H9 (cell line): ENCODE results near the gene MS4A10. TPM values are rescaled to one million over a fixed set of nuclear protein-coding genes. Genes with fewer than 3 reads are reported as not detected.

Experiments
- DNase-seq: peaks from one replicate; pipeline ENCODE4 v3.0.0-alpha.2; 2017
- H2AFZ ChIP-seq: one replicate; pipeline ENCODE4 v1.6.1; 2013; ENCODE audit warnings: mild to moderate bottlenecking, low read length, control low read depth, moderate library complexity
- H2AK5ac ChIP-seq: 2 replicates; pipeline ENCODE4 v1.6.1; 2013; ENCODE audit warnings: low read length, control low read depth, mixed read lengths; ENCODE audit not compliant: insufficient read length
- H2BK120ac ChIP-seq: one replicate; pipeline ENCODE4 v1.6.1; 2013; ENCODE audit warnings: low read depth, mild to moderate bottlenecking, low read length, control low read depth, inconsistent platforms; ENCODE audit not compliant: poor library complexity, severe bottlenecking
- H2BK12ac ChIP-seq: 2 replicates; pipeline ENCODE4 v1.6.1; 2013; ENCODE audit warnings: low read length, control low read depth, mixed read lengths, low read depth; ENCODE audit not compliant: insufficient read length
- H2BK15ac ChIP-seq: 2 replicates; pipeline ENCODE4 v1.6.1; 2013; ENCODE audit warnings: low read depth, low read length, control low read depth
- H2BK20ac ChIP-seq: one replicate; pipeline ENCODE4 v1.6.1; 2013; ENCODE audit warnings: low read depth, mild to moderate bottlenecking, low read length, control low read depth, inconsistent platforms; ENCODE audit not compliant: poor library complexity, severe bottlenecking
- H2BK5ac ChIP-seq: 2 replicates; pipeline ENCODE4 v1.6.1; 2013; ENCODE audit warnings: low read length, control low read depth, mixed read lengths; ENCODE audit not compliant: insufficient read length
- H3K14ac ChIP-seq: 2 replicates; pipeline ENCODE4 v1.6.1; 2013; ENCODE audit warnings: low read length, control low read depth; ENCODE audit not compliant: insufficient read depth
- H3K18ac ChIP-seq: 2 replicates; pipeline ENCODE4 v1.6.1; 2013; ENCODE audit warnings: low read depth, mild to moderate bottlenecking, mixed read lengths, low read length, control low read depth; ENCODE audit not compliant: insufficient read length
- H3K23ac ChIP-seq: 2 replicates; pipeline ENCODE4 v1.6.1; 2013; ENCODE audit warnings: low read length, control low read depth, mixed read lengths, low read depth; ENCODE audit not compliant: insufficient read length
- H3K23me2 ChIP-seq: 2 replicates; pipeline ENCODE4 v1.6.1; 2013; ENCODE audit warnings: low read depth, mild to moderate bottlenecking, mixed read lengths, low read length, control low read depth; ENCODE audit not compliant: insufficient read length, poor library complexity, severe bottlenecking
- H3K27ac ChIP-seq: 2 replicates; pipeline ENCODE4 v1.5.1; 2013; ENCODE audit warnings: low read length, control low read depth, mixed read lengths, low read depth; ENCODE audit not compliant: insufficient read length
- H3K27me3 ChIP-seq: 2 replicates; pipeline ENCODE4 v1.6.1; 2013; ENCODE audit warnings: low read length, control low read depth, inconsistent platforms; ENCODE audit not compliant: insufficient read depth
- H3K4ac ChIP-seq: 2 replicates; pipeline ENCODE4 v1.6.1; 2013; ENCODE audit warnings: low read depth, mild to moderate bottlenecking, control low read depth, inconsistent platforms, low read length, moderate library complexity
- H3K4me1 ChIP-seq: 2 replicates; pipeline ENCODE4 v1.6.1; 2013; ENCODE audit warnings: low read length, control low read depth, inconsistent platforms; ENCODE audit not compliant: insufficient read depth
- H3K4me2 ChIP-seq: 2 replicates; pipeline ENCODE4 v1.6.1; 2013; ENCODE audit warnings: low read length, control low read depth, mixed read lengths; ENCODE audit not compliant: insufficient read length, insufficient read depth
- H3K56ac ChIP-seq: 2 replicates; pipeline ENCODE4 v1.6.1; 2013; ENCODE audit warnings: low read depth, mild to moderate bottlenecking, mixed read lengths, low read length, control low read depth; ENCODE audit not compliant: insufficient read length
- H3K79me1 ChIP-seq: 2 replicates; pipeline ENCODE4 v1.6.1; 2013; ENCODE audit warnings: low read depth, mild to moderate bottlenecking, moderate library complexity, low read length, control low read depth, inconsistent platforms; ENCODE audit not compliant: insufficient read depth, poor library complexity, severe bottlenecking
- H3K79me2 ChIP-seq: 2 replicates; pipeline ENCODE4 v1.6.1; 2013; ENCODE audit warnings: low read length, control low read depth, inconsistent platforms; ENCODE audit not compliant: insufficient read depth
- H3K9ac ChIP-seq: 2 replicates; pipeline ENCODE4 v1.6.1; 2013; ENCODE audit warnings: low read length, control low read depth, mixed read lengths; ENCODE audit not compliant: insufficient read length; ENCODE audit errors: extremely low read depth
- H3K9me3 ChIP-seq: one replicate; pipeline ENCODE4 v1.6.1; 2013; ENCODE audit warnings: low read depth, low read length, inconsistent platforms; ENCODE audit not compliant: control insufficient read depth
- H3T11ph ChIP-seq: one replicate; pipeline ENCODE4 v1.6.1; 2013; ENCODE audit warnings: mild to moderate bottlenecking, low read length, control low read depth, inconsistent platforms
- H4K20me1 ChIP-seq: one replicate; pipeline ENCODE4 v1.6.1; 2013; ENCODE audit not compliant: control insufficient read depth, insufficient read length, insufficient read depth
- H4K5ac ChIP-seq: 2 replicates; pipeline ENCODE4 v1.6.1; 2013; ENCODE audit warnings: low read depth, mild to moderate bottlenecking, mixed read lengths, low read length, control low read depth; ENCODE audit not compliant: insufficient read length
- H4K8ac ChIP-seq: replicated peaks from 2 replicates; pipeline ENCODE4 v1.6.1; 2013; ENCODE audit warnings: low read length, control low read depth, mixed read lengths, low read depth; ENCODE audit not compliant: insufficient read length
- H4K91ac ChIP-seq: 2 replicates; pipeline ENCODE4 v1.6.1; 2013; ENCODE audit warnings: low read depth, mild to moderate bottlenecking, moderate library complexity, mixed read lengths, low read length, control low read depth; ENCODE audit not compliant: insufficient read length
- H3K27ac Mint-ChIP-seq, 3 experiments: 2 replicates in 2 of 3; 3 replicates in 1 of 3; pipeline ENCODE4 v1.8.0; 2020 to 2021; ENCODE audit warnings: mixed read lengths in 3 of 3, mild to moderate bottlenecking in 1 of 3, moderate library complexity in 1 of 3
- H3K27me3 Mint-ChIP-seq: 2 replicates; pipeline ENCODE4 v1.8.0; 2021; ENCODE audit warnings: low read depth, mild to moderate bottlenecking, moderate library complexity, mixed read lengths
- H3K36me3 Mint-ChIP-seq, 3 experiments: 2 replicates in 2 of 3; 3 replicates in 1 of 3; pipeline ENCODE4 v1.8.0; 2020 to 2021; ENCODE audit warnings: low read depth in 3 of 3, mixed read lengths in 3 of 3; ENCODE audit not compliant: insufficient read depth in 1 of 3
- H3K4me1 Mint-ChIP-seq, 2 experiments: 2 replicates each; pipeline ENCODE4 v1.8.0; 2020; ENCODE audit warnings: mixed read lengths in 2 of 2
- H3K4me3 Mint-ChIP-seq, 2 experiments: 2 replicates in 1 of 2; 3 replicates in 1 of 2; pipeline ENCODE4 v1.8.0; 2020 to 2021; ENCODE audit warnings: mild to moderate bottlenecking in 2 of 2, mixed read lengths in 2 of 2, moderate library complexity in 1 of 2
- H3K9me3 Mint-ChIP-seq, 2 experiments: 2 replicates in 1 of 2; 3 replicates in 1 of 2; pipeline ENCODE4 v1.8.0; 2020; ENCODE audit warnings: mild to moderate bottlenecking in 2 of 2, mixed read lengths in 2 of 2, moderate library complexity in 1 of 2
- CTCF ChIP-seq: fragments of 200-600 bp; sonication (generic); conservative IDR thresholded peaks from 3 replicates; pipeline ENCODE4 v1.8.0; 2021; ENCODE audit warnings: antibody characterized with exemption, mild to moderate bottlenecking
- WGBS: extraction: QIAGEN DNeasy Blood & Tissue Kit; methylation state at CpG from one replicate; pipeline ENCODE4 v1.1.7; 2013; ENCODE audit warnings: missing lambda C conversion rate, low lambda C conversion rate, mixed read lengths; ENCODE audit not compliant: insufficient read length; ENCODE audit errors: extremely low coverage; 5-methylcytosine and 5-hydroxymethylcytosine counted together
- total RNA-seq: library from RNA; stranded (reverse); gene quantifications from 2 replicates; pipeline ENCODE4 v1.2.1, GENCODE V29; 2021

The MS4A10 gene
- total RNA-seq, 1 experiment from 2014 or later: not detected

GRCh38 chr11:60816590-60817157, 31.5 kb downstream of the MS4A10 start:
- Histone ChIP-seq H3K23ac (no peak overlapping the region), H3K27ac (no peak overlapping the region), H2BK120ac (no peak overlapping the region), H2BK12ac (no peak overlapping the region), H2BK20ac (no peak overlapping the region), H3K79me2 (no peaks in the 10 kb centered on the region), H3K79me1 (no peaks in the 10 kb centered on the region), H3T11ph (no peak overlapping the region), H3K9me3 (no peaks in the 10 kb centered on the region), H3K4ac (no peak overlapping the region), H4K20me1 (no peaks in the 10 kb centered on the region), H3K9ac (no peak overlapping the region), H4K5ac (no peak overlapping the region), H3K18ac (no peak overlapping the region), H3K14ac (no peak overlapping the region), H2BK15ac (no peak overlapping the region), H3K56ac (no peak overlapping the region), H2AK5ac (no peak overlapping the region), H2AFZ (no peak overlapping the region), H4K8ac (no peak overlapping the region), H3K4me1 (no peaks in the 10 kb centered on the region), H3K27me3 (no peaks in the 10 kb centered on the region), H3K4me2 (no peak overlapping the region), H2BK5ac (no peak overlapping the region), H4K91ac (no peak overlapping the region), H3K23me2 (no peaks in the 10 kb centered on the region)
- Mint-ChIP-seq H3K27me3 (peaks cover 19% of the 10 kb centered on the region), H3K9me3 (peaks cover 22 to 28% of the 10 kb centered on the region in 2 experiments), H3K4me1 (no peaks in the 10 kb centered on the region), H3K27ac (no peak overlapping the region), H3K36me3 (peaks cover 0 to 7% (median 5%) of the 10 kb centered on the region in 3 experiments; a peak in 1 of 7 replicates), H3K4me3 (no peak overlapping the region)
- TF ChIP-seq CTCF: no peak
- no peak for DNase-seq
- no CpG with 5 or more reads among the region's 2 CpGs for WGBS
